Spinal cord (tissue), 10 donors: Measurements from ENCODE around the gene TBL2. TPM values are rescaled to one million over a fixed set of nuclear protein-coding genes. Genes with fewer than 3 reads are reported as not detected.
A peak's percentile ranks its signal among the peaks of the same experiment; 100 is the strongest.
"Not testable (repeated sequence)": the region's sequence is repeated elsewhere in the genome, so short reads cannot be mapped to it uniquely, and the experiment has no call there.

ENCODE experiments used
- DNase-seq, 6 donors: peaks; one replicate each; pipeline versions ENCODE4 v3.0.0 to v3.0.0-alpha.2; 2013 to 2015; ENCODE audit warnings: low spot score in 6 of 6, low read depth in 4 of 6
- H3K27ac ChIP-seq: one replicate; pipeline ENCODE4 v1.5.1; 2013; ENCODE audit warnings: low read depth, low read length, control low read depth
- H3K27me3 ChIP-seq: one replicate; pipeline ENCODE4 v1.6.1; 2013; ENCODE audit warnings: low read length; ENCODE audit not compliant: control insufficient read depth, insufficient read depth
- H3K36me3 ChIP-seq: one replicate; pipeline ENCODE4 v1.6.1; 2013; ENCODE audit warnings: low read length; ENCODE audit not compliant: control insufficient read depth, insufficient read depth
- H3K4me1 ChIP-seq: one replicate; pipeline ENCODE4 v1.6.1; 2013; ENCODE audit warnings: low read length; ENCODE audit not compliant: control insufficient read depth, insufficient read depth
- H3K4me3 ChIP-seq: one replicate; pipeline ENCODE4 v1.5.1; 2013; ENCODE audit warnings: low read depth, low read length, control low read depth
- H3K9me3 ChIP-seq: one replicate; pipeline ENCODE4 v1.6.1; 2013; ENCODE audit warnings: low read length; ENCODE audit not compliant: control insufficient read depth, insufficient read depth
- WGBS: methylation state at CpG from one replicate; pipeline ENCODE4 v1.1.5; 2013; ENCODE audit warnings: missing lambda C conversion rate; ENCODE audit not compliant: insufficient coverage; 5-methylcytosine and 5-hydroxymethylcytosine counted together
- polyA plus RNA-seq, 2 donors: library from polyadenylated mRNA; unstranded; fragments of 120-200 nt; gene quantifications; one replicate each; pipeline ENCODE4 v1.2.1, GENCODE V29; 2013; ENCODE audit not compliant: insufficient read length in 2 of 2
- total RNA-seq, 2 donors: library from RNA; depleted of rRNA in 1 of 2; stranded (reverse); fragments of 120-200 nt in 1 of 2; fragments of >200 nt in 1 of 2; gene quantifications; one replicate each; pipeline versions ENCODE4 v1.2.3 to v1.2.4, GENCODE V29; 2013 to 2014
- donor health status: healthy.

The TBL2 gene
- total and polyA plus RNA-seq, 4 donors: 32.3 to 50.3 (median 41.0) TPM

- Histone ChIP-seq H3K36me3 (peaks cover 30% of the 10 kb centered on the region), H3K27ac (peak overlapping the region; percentile 91), H3K4me1 (peaks cover 20% of the 10 kb centered on the region), H3K9me3 (no peaks in the 10 kb centered on the region), H3K27me3 (no peaks in the 10 kb centered on the region), H3K4me3 (peak overlapping the region; percentile 72)
- peak; percentile 64 to 96 (median 78) for DNase-seq
- WGBS: under 1% methylated on average over 36 of the region's 36 CpGs
Measured at GRCh38 chr7:73557108-73557396, 21.3 kb downstream of the TBL2 start.

- peaks cover 36% of the 10 kb centered on the region for H3K36me3 ChIP-seq
- DNase-seq: no peak
- H3K4me3 ChIP-seq: peak overlapping the region; percentile 72
- no peaks in the 10 kb centered on the region for H3K9me3 ChIP-seq
- no peaks in the 10 kb centered on the region for H3K27me3 ChIP-seq
- 28% methylated on average over 24 of the region's 28 CpGs for WGBS
- peaks cover 20% of the 10 kb centered on the region for H3K4me1 ChIP-seq
- peak overlapping the region; percentile 88 for H3K27ac ChIP-seq
Measured at GRCh38 chr7:73556208-73557107, 21.9 kb downstream of the TBL2 start.

GRCh38 chr7:73555411-73555982, 22.9 kb downstream of the TBL2 start:
- Histone ChIP-seq H3K27ac (no peak overlapping the region), H3K9me3 (no peaks in the 10 kb centered on the region), H3K36me3 (peaks cover 40% of the 10 kb centered on the region), H3K27me3 (no peaks in the 10 kb centered on the region), H3K4me3 (no peak overlapping the region), H3K4me1 (peaks cover 20% of the 10 kb centered on the region)
- no peak for DNase-seq
- 81% methylated on average over 6 of the region's 6 CpGs for WGBS

DNA sequence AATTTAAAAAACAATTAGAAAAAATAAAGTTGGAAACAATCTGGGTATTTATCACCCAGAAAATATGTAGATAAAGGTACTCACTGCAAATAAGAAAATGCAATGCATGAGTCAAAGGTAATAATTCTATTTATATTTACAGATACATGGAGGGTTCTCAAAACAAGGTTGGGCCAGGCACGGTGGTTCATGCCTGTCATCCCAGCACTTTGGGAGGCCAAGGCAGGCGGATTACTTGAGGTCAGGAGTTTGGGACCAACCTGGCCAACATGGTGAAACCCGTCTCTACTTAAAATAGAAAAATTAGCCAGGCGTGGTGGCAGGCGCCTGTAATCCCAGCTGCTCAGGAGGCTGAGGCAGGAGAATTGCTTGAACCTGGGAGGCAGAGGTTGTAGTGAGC, 28.3 kb downstream of the TBL2 start:
- H3K27ac ChIP-seq, H3K9me3 ChIP-seq, H3K27me3 ChIP-seq, H3K4me1 ChIP-seq, DNase-seq, H3K4me3 ChIP-seq: not testable (repeated sequence)
- peaks cover 59% of the 10 kb centered on the region for H3K36me3 ChIP-seq
- WGBS: 95% methylated on average over 2 of the region's 5 CpGs

DNA sequence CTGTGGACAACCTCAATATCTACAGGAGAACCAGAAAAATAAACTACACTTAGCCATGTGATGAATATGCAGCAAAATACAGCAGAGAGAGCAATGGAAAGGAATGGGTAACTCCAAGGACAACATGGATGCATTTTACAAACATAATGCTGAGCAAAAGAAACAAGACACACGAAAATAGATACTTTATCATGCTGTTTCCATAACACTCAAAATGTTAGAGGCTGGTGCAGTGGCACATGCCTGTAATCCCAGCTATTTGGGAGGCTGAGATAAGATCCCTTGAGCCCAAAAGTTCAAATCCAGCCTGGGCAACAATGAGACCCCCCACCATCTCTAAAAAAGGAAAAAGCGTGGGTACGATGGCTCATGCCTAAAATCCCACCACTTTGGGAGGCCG, 29.2 kb downstream of the TBL2 start:
- no peak for DNase-seq
- Histone ChIP-seq H3K4me3 (no peak overlapping the region), H3K27me3 (no peaks in the 10 kb centered on the region), H3K9me3 (no peaks in the 10 kb centered on the region), H3K36me3 (peaks cover 54% of the 10 kb centered on the region), H3K4me1 (no peaks in the 10 kb centered on the region), H3K27ac (no peak overlapping the region)
- WGBS: no CpG with 5 or more reads among the region's 4 CpGs

- no peaks in the 10 kb centered on the region for H3K9me3 ChIP-seq
- no peak overlapping the region for H3K27ac ChIP-seq
- peaks cover 53% of the 10 kb centered on the region for H3K36me3 ChIP-seq
- H3K27me3 ChIP-seq: no peaks in the 10 kb centered on the region
- H3K4me1 ChIP-seq: no peaks in the 10 kb centered on the region
- H3K4me3 ChIP-seq: no peak overlapping the region
- no peak for DNase-seq
- 71% methylated on average over 1 of the region's 9 CpGs for WGBS
Measured at GRCh38 chr7:73547841-73548240, 30.5 kb downstream of the TBL2 start.

- Histone ChIP-seq H3K36me3 (peaks cover 55% of the 10 kb centered on the region), H3K4me3 (no peak overlapping the region)
Measured at GRCh38 chr7:73544678-73545077, 33.7 kb downstream of the TBL2 start.

GRCh38 chr7:73541722-73542121, 36.7 kb downstream of the TBL2 start:
- no peaks in the 10 kb centered on the region for H3K27me3 ChIP-seq
- 99% methylated on average over 10 of the region's 10 CpGs for WGBS
- H3K36me3 ChIP-seq: peaks cover 70% of the 10 kb centered on the region
- H3K9me3 ChIP-seq: no peaks in the 10 kb centered on the region
- DNase-seq: no peak
- H3K27ac ChIP-seq: no peak overlapping the region
- H3K4me3 ChIP-seq: no peak overlapping the region
- H3K4me1 ChIP-seq: no peaks in the 10 kb centered on the region

More at GRCh38 chr7:73544678-73545077, 33.7 kb downstream of the TBL2 start:
- DNase-seq: no peak
- WGBS: no CpG with 5 or more reads among the region's 2 CpGs
- Histone ChIP-seq H3K9me3 (no peaks in the 10 kb centered on the region), H3K27me3 (no peaks in the 10 kb centered on the region), H3K4me1 (no peaks in the 10 kb centered on the region), H3K27ac (no peak overlapping the region)

DNA sequence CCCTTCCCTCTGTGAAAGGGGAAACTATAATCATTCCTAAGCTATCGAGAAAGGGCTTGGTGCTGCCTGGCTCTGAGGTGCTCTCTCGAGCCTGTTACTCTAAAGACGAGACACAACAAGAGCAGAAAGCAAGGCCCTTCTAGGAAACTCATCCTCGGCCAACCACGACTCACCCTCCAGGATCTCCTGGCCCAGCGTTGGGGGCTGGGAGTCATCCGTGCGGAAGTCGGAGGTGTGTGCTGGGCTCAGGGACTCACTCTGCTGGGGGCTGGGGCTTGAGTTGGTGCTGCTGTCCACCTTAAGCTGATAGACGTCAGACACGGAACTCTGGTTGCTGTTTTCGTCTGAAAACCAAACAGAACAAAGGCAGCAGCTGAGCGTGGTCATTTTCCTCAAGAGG, 38.7 kb downstream of the TBL2 start:
- no peaks in the 10 kb centered on the region for H3K4me1 ChIP-seq
- DNase-seq: no peak
- no peaks in the 10 kb centered on the region for H3K27me3 ChIP-seq
- H3K27ac ChIP-seq: no peak overlapping the region
- H3K36me3 ChIP-seq: peaks cover 81% of the 10 kb centered on the region
- no peaks in the 10 kb centered on the region for H3K9me3 ChIP-seq
- H3K4me3 ChIP-seq: no peak overlapping the region
- 96% methylated on average over 13 of the region's 13 CpGs for WGBS

GRCh38 chr7:73538510-73538909, 39.9 kb downstream of the TBL2 start:
- H3K4me1 ChIP-seq, H3K27me3 ChIP-seq, DNase-seq, H3K4me3 ChIP-seq, H3K9me3 ChIP-seq, H3K27ac ChIP-seq: not testable (repeated sequence)
- H3K36me3 ChIP-seq: peaks cover 82% of the 10 kb centered on the region
- 83% methylated on average over 1 of the region's 2 CpGs for WGBS
